Kidney (tissue), 14 donors: ENCODE measurements around the gene TVP23C. TPM values are rescaled to one million over a fixed set of nuclear protein-coding genes. Genes with fewer than 3 reads are reported as not detected.

Experiments used
- DNase-seq, 5 donors: peaks; one replicate each; pipeline ENCODE4 v3.0.0-alpha.2; 2013 to 2020
- FAIRE-seq: peaks from 2 replicates; lab custom pipeline; 2012; peaks lifted over from hg19 to GRCh38; lab: Jason Lieb, UNC
- H3K27ac ChIP-seq, 2 donors: one replicate each; pipeline ENCODE4 v1.7.0; 2013; ENCODE audit warnings: low read depth in 2 of 2, low read length in 2 of 2, inconsistent platforms in 1 of 2
- H3K27me3 ChIP-seq: one replicate; pipeline ENCODE4 v1.7.1; 2013; ENCODE audit warnings: low read length, inconsistent platforms; ENCODE audit not compliant: control insufficient read depth, insufficient read depth
- H3K36me3 ChIP-seq, 3 donors: one replicate each; pipeline versions ENCODE4 v1.7.0 to v1.7.1; 2013; ENCODE audit warnings: low read length in 3 of 3, control low read depth in 1 of 3, inconsistent platforms in 1 of 3; ENCODE audit not compliant: insufficient read depth in 3 of 3, control insufficient read depth in 2 of 3
- H3K4me1 ChIP-seq, 3 donors: one replicate each; pipeline versions ENCODE4 v1.7.0 to v1.7.1; 2013; ENCODE audit warnings: low read length in 3 of 3, inconsistent platforms in 1 of 3, low read depth in 1 of 3; ENCODE audit not compliant: control insufficient read depth in 2 of 3, insufficient read depth in 2 of 3
- H3K4me3 ChIP-seq, 3 donors: one replicate each; pipeline versions ENCODE4 v1.7.0 to v1.8.1; 2013; ENCODE audit warnings: low read length in 3 of 3, control low read depth in 1 of 3, inconsistent platforms in 1 of 3
- H3K9ac ChIP-seq, 3 donors: one replicate each; pipeline versions ENCODE4 v1.7.0 to v1.7.1; 2013; ENCODE audit warnings: low read length in 3 of 3, control low read depth in 1 of 3, inconsistent platforms in 1 of 3
- H3K9me3 ChIP-seq, 3 donors: one replicate each; pipeline versions ENCODE4 v1.7.0 to v1.7.1; 2013; ENCODE audit warnings: low read length in 3 of 3, control low read depth in 1 of 3, inconsistent platforms in 1 of 3; ENCODE audit not compliant: control insufficient read depth in 2 of 3, insufficient read depth in 1 of 3
- intact Hi-C: fragments of 100-400 bp; cut with DNase I; formaldehyde crosslinking; loops from one replicate; pipeline ENCODE4 v1.11.1; 2022
- polyA plus RNA-seq: library from polyadenylated mRNA; stranded (reverse); fragments of 350-450 nt; fragmentation: Illumina TruSeq; extraction: RNeasy Lipid Tissue Mini Kit (QIAGEN cat#74804); gene quantifications from one replicate; pipeline ENCODE4 v1.2.3, GENCODE V29; 2014; ENCODE audit warnings: low read depth, low replicate concordance; ENCODE audit not compliant: insufficient read depth
- total RNA-seq: library from RNA; stranded (reverse); fragmentation: NEBNext Ultra II Directional; extraction: Animal tissue kit (Norgen Biotek cat#: 25700); gene quantifications from one replicate; pipeline ENCODE4 v1.2.1, GENCODE V29; 2021
- TF ChIP-seq, protein P1 (sequence below): IDR thresholded peaks from 3 replicates; pipeline ENCODE4 v1.5.1; 2012; ENCODE audit warnings: mild to moderate bottlenecking, moderate library complexity, borderline replicate concordance; ENCODE audit not compliant: insufficient read depth; ENCODE audit errors: extremely low read depth
- donor health status: control.
- donor health status: control.
- donor health status: control.
- donor health status: control.
- donor health status: control.
- donor health status: DM: yes; HTN: yes; CAD: no.
- donor health status: Normal renal cell carcinoma (clear cell type).

The TVP23C gene
- total and polyA plus RNA-seq, 2 donors from 2014 or later: 2.6 to 19.0 TPM

DNA sequence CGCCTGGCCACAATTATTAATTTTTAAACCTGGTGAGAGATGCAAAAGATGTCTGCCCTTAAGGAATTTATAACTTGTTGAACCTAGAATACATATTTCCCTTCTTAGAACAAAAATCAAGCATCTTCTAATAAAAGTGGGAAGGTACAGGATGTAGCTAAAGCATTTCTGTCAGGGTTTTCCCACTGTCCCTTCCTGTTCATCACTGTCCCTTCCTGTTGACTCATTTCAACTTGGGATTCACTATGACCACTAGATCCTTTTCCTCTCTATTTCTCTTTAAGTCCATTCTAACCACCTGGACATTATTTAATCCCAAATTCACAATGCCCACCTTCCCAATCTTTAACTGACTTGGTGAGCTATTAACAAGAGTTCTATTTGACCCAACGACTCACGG, 62.0 kb downstream of the TVP23C start:
- DNase-seq: no peak
- TF ChIP-seq, protein P1, sequence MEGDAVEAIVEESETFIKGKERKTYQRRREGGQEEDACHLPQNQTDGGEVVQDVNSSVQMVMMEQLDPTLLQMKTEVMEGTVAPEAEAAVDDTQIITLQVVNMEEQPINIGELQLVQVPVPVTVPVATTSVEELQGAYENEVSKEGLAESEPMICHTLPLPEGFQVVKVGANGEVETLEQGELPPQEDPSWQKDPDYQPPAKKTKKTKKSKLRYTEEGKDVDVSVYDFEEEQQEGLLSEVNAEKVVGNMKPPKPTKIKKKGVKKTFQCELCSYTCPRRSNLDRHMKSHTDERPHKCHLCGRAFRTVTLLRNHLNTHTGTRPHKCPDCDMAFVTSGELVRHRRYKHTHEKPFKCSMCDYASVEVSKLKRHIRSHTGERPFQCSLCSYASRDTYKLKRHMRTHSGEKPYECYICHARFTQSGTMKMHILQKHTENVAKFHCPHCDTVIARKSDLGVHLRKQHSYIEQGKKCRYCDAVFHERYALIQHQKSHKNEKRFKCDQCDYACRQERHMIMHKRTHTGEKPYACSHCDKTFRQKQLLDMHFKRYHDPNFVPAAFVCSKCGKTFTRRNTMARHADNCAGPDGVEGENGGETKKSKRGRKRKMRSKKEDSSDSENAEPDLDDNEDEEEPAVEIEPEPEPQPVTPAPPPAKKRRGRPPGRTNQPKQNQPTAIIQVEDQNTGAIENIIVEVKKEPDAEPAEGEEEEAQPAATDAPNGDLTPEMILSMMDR: no peak
- FAIRE-seq: no peak
- Histone ChIP-seq H3K4me3 (no peak overlapping the region), H3K27me3 (no peaks in the 10 kb centered on the region), H3K4me1 (peaks cover 4 to 13% (median 9%) of the 10 kb centered on the region in 3 donors), H3K9ac (no peak overlapping the region), H3K36me3 (no peaks in the 10 kb centered on the region), H3K9me3 (no peaks in the 10 kb centered on the region), H3K27ac (peak overlapping the region; percentile 62 to 71)
- intact Hi-C loops: loop anchor here (5.0 kb wide), 1 partner anchor 244 kb away; no protein-coding TSS in a partner anchor

DNA sequence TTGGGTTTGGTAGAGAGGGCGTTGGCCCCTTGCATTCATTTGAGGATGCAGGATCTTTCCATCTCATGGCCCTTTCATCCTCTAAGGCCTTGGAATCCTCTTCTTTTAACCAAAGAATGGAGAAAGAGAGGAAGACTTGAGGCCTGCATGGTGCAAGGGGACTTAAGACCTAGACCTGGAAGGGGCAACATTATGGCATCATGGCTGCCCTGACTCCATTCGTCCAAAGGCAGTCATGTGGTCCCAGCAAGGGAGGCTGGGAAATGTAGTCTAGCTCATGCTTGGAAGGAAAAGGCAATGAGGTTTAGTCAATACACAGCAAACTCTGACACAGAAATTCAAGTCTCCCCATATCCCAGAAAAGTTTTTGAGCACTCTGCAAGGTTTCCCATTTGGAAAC, 65.2 kb downstream of the TVP23C start:
- Histone ChIP-seq H3K4me1 (peaks cover 4 to 13% (median 9%) of the 10 kb centered on the region in 3 donors), H3K9me3 (no peaks in the 10 kb centered on the region), H3K9ac (no peak overlapping the region), H3K27ac (no peak overlapping the region), H3K36me3 (no peaks in the 10 kb centered on the region), H3K27me3 (no peaks in the 10 kb centered on the region), H3K4me3 (no peak overlapping the region)
- no peak for FAIRE-seq
- intact Hi-C loops: no loop called here
- no peak for DNase-seq
- TF ChIP-seq, protein P1: no peak

DNA sequence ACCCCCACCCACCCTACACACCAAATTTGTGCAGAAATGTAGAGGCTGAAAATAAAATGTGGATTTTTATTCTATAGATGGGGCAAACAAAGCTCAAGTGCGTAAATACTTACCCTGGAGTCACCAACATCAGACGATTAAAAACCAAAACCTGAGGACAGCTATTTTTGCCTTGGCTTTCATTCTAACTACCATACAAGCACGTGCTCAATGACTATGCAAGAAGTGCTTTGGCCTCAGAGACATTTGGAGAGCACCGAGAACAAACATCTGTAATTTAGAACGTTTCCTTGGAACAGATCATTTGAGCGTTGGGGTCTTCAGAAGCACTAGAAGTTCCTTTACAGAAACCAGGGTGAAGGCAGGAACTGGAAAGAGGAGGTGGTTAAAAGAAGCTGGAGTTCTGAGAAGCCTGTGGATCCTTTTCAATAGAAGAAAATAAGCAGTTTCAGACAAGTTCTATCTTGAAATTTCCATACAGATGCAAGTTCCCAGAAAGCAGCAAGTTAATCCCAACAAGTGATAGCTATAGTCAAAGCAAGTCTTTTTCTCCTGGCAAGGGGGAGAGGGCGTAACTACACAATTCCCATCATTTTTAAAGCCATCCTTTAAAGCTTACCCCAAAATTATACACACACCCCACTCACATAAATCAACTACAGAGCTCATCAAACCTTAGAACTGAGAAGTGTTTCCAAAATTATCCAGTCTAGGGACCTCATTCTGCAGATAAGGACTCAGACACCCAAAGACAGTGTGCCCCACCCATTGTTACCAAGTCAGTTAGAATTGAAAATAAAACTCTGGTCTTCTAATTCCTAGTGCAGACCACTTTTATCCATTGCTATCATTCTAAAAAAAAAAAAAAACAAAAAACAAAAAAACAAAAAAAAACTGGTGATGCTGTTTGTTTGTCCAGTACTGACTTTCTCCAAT, 66.3 kb downstream of the TVP23C start:
- Histone ChIP-seq H3K36me3 (no peaks in the 10 kb centered on the region), H3K4me3 (no peak overlapping the region), H3K9ac (no peak overlapping the region), H3K4me1 (peaks cover 4 to 8% (median 5%) of the 10 kb centered on the region in 3 donors), H3K9me3 (no peaks in the 10 kb centered on the region), H3K27ac (no peak overlapping the region), H3K27me3 (no peaks in the 10 kb centered on the region)
- no peak for FAIRE-seq
- intact Hi-C loops: no loop called here
- DNase-seq: no peak
- TF ChIP-seq, protein P1: no peak
